Neuronal stem cell (in vitro differentiated cells): ENCODE data around the gene NCOA3.

Source experiments
- DNase-seq: peaks from one replicate; pipeline ENCODE4 v3.0.0-alpha.2; 2013; ENCODE audit warnings: low spot score
- H2AFZ ChIP-seq: one replicate; pipeline ENCODE4 v1.6.1; 2013; ENCODE audit warnings: mild to moderate bottlenecking, low read length, inconsistent platforms
- H2AK5ac ChIP-seq: 2 replicates; pipeline ENCODE4 v1.6.1; 2013; ENCODE audit warnings: low read depth, mild to moderate bottlenecking, inconsistent platforms, low read length, moderate library complexity, mixed read lengths
- H2BK120ac ChIP-seq: 2 replicates; pipeline ENCODE4 v1.6.1; 2013; ENCODE audit warnings: low read depth, mild to moderate bottlenecking, inconsistent platforms, low read length, moderate library complexity, mixed read lengths
- H2BK12ac ChIP-seq: one replicate; pipeline ENCODE4 v1.6.1; 2013; ENCODE audit warnings: low read length, inconsistent platforms
- H2BK15ac ChIP-seq: 2 replicates; pipeline ENCODE4 v1.6.1; 2013; ENCODE audit warnings: mild to moderate bottlenecking, low read length, inconsistent platforms, mixed read lengths
- H2BK5ac ChIP-seq: one replicate; pipeline ENCODE4 v1.6.1; 2013; ENCODE audit warnings: inconsistent platforms, mild to moderate bottlenecking, low read length, moderate library complexity
- H3K14ac ChIP-seq: one replicate; pipeline ENCODE4 v1.6.1; 2013; ENCODE audit warnings: low read length, inconsistent platforms
- H3K18ac ChIP-seq: 2 replicates; pipeline ENCODE4 v1.6.1; 2013; ENCODE audit warnings: low read length, inconsistent platforms
- H3K23ac ChIP-seq: 2 replicates; pipeline ENCODE4 v1.6.1; 2013; ENCODE audit warnings: low read depth, mild to moderate bottlenecking, mixed read lengths, low read length, inconsistent platforms; ENCODE audit not compliant: poor library complexity
- H3K27ac ChIP-seq: replicated peaks from 3 replicates; pipeline ENCODE4 v1.5.1; 2013; ENCODE audit warnings: low read length, inconsistent platforms
- H3K27me3 ChIP-seq, 3 experiments: 2 replicates each; pipeline ENCODE4 v1.6.1; 2013; ENCODE audit warnings: low read length in 3 of 3, mild to moderate bottlenecking in 2 of 3, inconsistent platforms in 1 of 3, low read depth in 1 of 3, mixed read lengths in 1 of 3, moderate library complexity in 1 of 3; ENCODE audit not compliant: control insufficient read depth in 3 of 3, insufficient read depth in 3 of 3
- H3K36me3 ChIP-seq, 2 donors: replicated peaks in 1 of 2; 2 replicates each; pipeline ENCODE4 v1.6.1; 2013; ENCODE audit warnings: low read length in 2 of 2; ENCODE audit not compliant: control insufficient read depth in 2 of 2, insufficient read depth in 2 of 2
- H3K4ac ChIP-seq: 2 replicates; pipeline ENCODE4 v1.6.1; 2013; ENCODE audit warnings: inconsistent platforms, mild to moderate bottlenecking, low read length, moderate library complexity
- H3K4me1 ChIP-seq, 2 donors: 1 replicate in 1 of 2; 2 replicates in 1 of 2; pipeline ENCODE4 v1.6.1; 2013; ENCODE audit warnings: low read length in 2 of 2, low read depth in 1 of 2; ENCODE audit not compliant: control insufficient read depth in 2 of 2, insufficient read depth in 1 of 2
- H3K4me2 ChIP-seq: one replicate; pipeline ENCODE4 v1.6.1; 2013; ENCODE audit warnings: mild to moderate bottlenecking, low read length, inconsistent platforms; ENCODE audit not compliant: insufficient read depth, poor library complexity, severe bottlenecking
- H3K4me3 ChIP-seq, 2 donors: 2 replicates each; pipeline ENCODE4 v1.5.1; 2013; ENCODE audit warnings: low read length in 2 of 2, mild to moderate bottlenecking in 2 of 2, inconsistent platforms in 1 of 2, moderate library complexity in 1 of 2
- H3K79me1 ChIP-seq: one replicate; pipeline ENCODE4 v1.6.1; 2013; ENCODE audit warnings: low read depth, mild to moderate bottlenecking, inconsistent platforms, low read length, moderate library complexity
- H3K9ac ChIP-seq: one replicate; pipeline ENCODE4 v1.6.1; 2013; ENCODE audit warnings: mild to moderate bottlenecking, low read depth, low read length, inconsistent platforms; ENCODE audit not compliant: poor library complexity
- H3K9me3 ChIP-seq, 2 donors: replicated peaks in 1 of 2; 2 replicates each; pipeline versions ENCODE3 to v1.6.1; 2013; ENCODE audit warnings: low read length in 2 of 2, mild to moderate bottlenecking in 2 of 2, inconsistent platforms in 1 of 2, low read depth in 1 of 2, mixed read lengths in 1 of 2, moderate library complexity in 1 of 2; ENCODE audit not compliant: control insufficient read depth in 2 of 2, insufficient read depth in 1 of 2
- H4K8ac ChIP-seq: one replicate; pipeline ENCODE4 v1.6.1; 2013; ENCODE audit warnings: low read depth, mild to moderate bottlenecking, inconsistent platforms, low read length, moderate library complexity
- H4K91ac ChIP-seq: one replicate; pipeline ENCODE4 v1.6.1; 2013; ENCODE audit warnings: low read length, low read depth, mild to moderate bottlenecking, inconsistent platforms; ENCODE audit not compliant: poor library complexity
- WGBS, 2 donors: extraction: QIAGEN DNeasy Blood & Tissue Kit; methylation state at CpG; one replicate each; pipeline ENCODE4 v1.1.7; 2013; ENCODE audit warnings: missing lambda C conversion rate in 2 of 2, mixed read lengths in 1 of 2; ENCODE audit not compliant: insufficient read length in 2 of 2, insufficient replicate concordance in 1 of 2; ENCODE audit errors: extremely low coverage in 2 of 2; 5-methylcytosine and 5-hydroxymethylcytosine counted together

Gene NCOA3

GRCh38 chr20:47558295-47559066 is 56.8 kb downstream of the NCOA3 start:
- Histone ChIP-seq H3K27me3 (no peaks in the 10 kb centered on the region), H3K9ac (no peak overlapping the region), H3K14ac (no peak overlapping the region), H4K91ac (no peak overlapping the region), H3K4me1 (peaks cover 3 to 32% of the 10 kb centered on the region in 2 donors), H2BK12ac (no peak overlapping the region), H3K4ac (no peak overlapping the region), H2BK15ac (no peak overlapping the region), H3K36me3 (no peaks in the 10 kb centered on the region), H3K4me3 (no peak overlapping the region), H3K27ac (no peak overlapping the region), H3K4me2 (no peak overlapping the region), H2AK5ac (no peak overlapping the region), H3K18ac (no peak overlapping the region), H3K9me3 (peaks cover 0 to 5% of the 10 kb centered on the region in 2 donors), H3K23ac (no peak overlapping the region), H4K8ac (no peak overlapping the region), H2AFZ (no peak overlapping the region), H2BK5ac (no peak overlapping the region), H2BK120ac (no peak overlapping the region), H3K79me1 (peaks cover 4% of the 10 kb centered on the region)
- no CpG with 5 or more reads among the region's 10 CpGs for WGBS, 2 donors
- DNase-seq, result no peak

GRCh38 chr20:47559141-47559540 is 57.5 kb downstream of the NCOA3 start:
- no peak overlapping the region for H2BK120ac ChIP-seq
- no peak overlapping the region for H3K9ac ChIP-seq
- H3K23ac ChIP-seq, result no peak overlapping the region
- H3K9me3 ChIP-seq, result peaks cover 0 to 5% of the 10 kb centered on the region in 2 donors
- no peak overlapping the region for H2BK5ac ChIP-seq
- no peak overlapping the region for H3K4ac ChIP-seq
- no peak overlapping the region for H2BK15ac ChIP-seq
- peaks cover 3 to 32% of the 10 kb centered on the region in 2 donors for H3K4me1 ChIP-seq
- H3K18ac ChIP-seq, result no peak overlapping the region
- no peaks in the 10 kb centered on the region for H3K27me3 ChIP-seq
- H2BK12ac ChIP-seq, result no peak overlapping the region
- no peaks in the 10 kb centered on the region for H3K36me3 ChIP-seq
- H3K27ac ChIP-seq, result no peak overlapping the region
- H3K4me3 ChIP-seq, result no peak overlapping the region
- no peak for DNase-seq
- H3K79me1 ChIP-seq, result peaks cover 4% of the 10 kb centered on the region
- H2AFZ ChIP-seq, result no peak overlapping the region
- no peak overlapping the region for H2AK5ac ChIP-seq
- no peak overlapping the region for H3K4me2 ChIP-seq
- no peak overlapping the region for H4K91ac ChIP-seq
- no peak overlapping the region for H4K8ac ChIP-seq
- H3K14ac ChIP-seq, result no peak overlapping the region

GRCh38 chr20:47561180-47561579 is 59.5 kb downstream of the NCOA3 start:
- H2AK5ac ChIP-seq, result no peak overlapping the region
- no peak overlapping the region for H3K23ac ChIP-seq
- H2AFZ ChIP-seq, result no peak overlapping the region
- no peak overlapping the region for H4K91ac ChIP-seq
- H2BK5ac ChIP-seq, result no peak overlapping the region
- no peaks in the 10 kb centered on the region for H3K36me3 ChIP-seq
- H3K9ac ChIP-seq, result no peak overlapping the region
- H3K4me1 ChIP-seq, result peaks cover 3 to 32% of the 10 kb centered on the region in 2 donors
- no peaks in the 10 kb centered on the region for H3K27me3 ChIP-seq
- no peak overlapping the region for H4K8ac ChIP-seq
- no CpG with 5 or more reads among the region's 3 CpGs for WGBS, 2 donors
- peaks cover 4% of the 10 kb centered on the region for H3K79me1 ChIP-seq
- H3K4me3 ChIP-seq, result no peak overlapping the region
- H2BK15ac ChIP-seq, result no peak overlapping the region
- H3K9me3 ChIP-seq, result no peaks in the 10 kb centered on the region
- H3K27ac ChIP-seq, result no peak overlapping the region
- H3K4ac ChIP-seq, result no peak overlapping the region
- DNase-seq, result no peak
- H3K14ac ChIP-seq, result no peak overlapping the region
- H2BK12ac ChIP-seq, result no peak overlapping the region
- H2BK120ac ChIP-seq, result no peak overlapping the region
- H3K4me2 ChIP-seq, result no peak overlapping the region
- no peak overlapping the region for H3K18ac ChIP-seq

GRCh38 chr20:47561603-47562583 is 60.2 kb downstream of the NCOA3 start:
- H3K4me3 ChIP-seq, result no peak overlapping the region

More at GRCh38 chr20:47561603-47562583, 60.2 kb downstream of the NCOA3 start:
- no peaks in the 10 kb centered on the region for H3K27me3 ChIP-seq
- no peak overlapping the region for H3K27ac ChIP-seq
- H2AFZ ChIP-seq, result no peak overlapping the region
- DNase-seq, result no peak
- no peaks in the 10 kb centered on the region for H3K36me3 ChIP-seq
- no peak overlapping the region for H2AK5ac ChIP-seq
- H3K9ac ChIP-seq, result no peak overlapping the region
- H4K8ac ChIP-seq, result no peak overlapping the region
- H2BK12ac ChIP-seq, result no peak overlapping the region
- no peak overlapping the region for H3K18ac ChIP-seq
- no CpG with 5 or more reads among the region's 4 CpGs for WGBS, 2 donors
- H2BK15ac ChIP-seq, result no peak overlapping the region
- no peak overlapping the region for H4K91ac ChIP-seq
- H2BK120ac ChIP-seq, result no peak overlapping the region
- no peak overlapping the region for H3K4ac ChIP-seq
- no peak overlapping the region for H2BK5ac ChIP-seq
- H3K4me2 ChIP-seq, result no peak overlapping the region
- peaks cover 3 to 25% of the 10 kb centered on the region in 2 donors for H3K4me1 ChIP-seq
- no peak overlapping the region for H3K23ac ChIP-seq
- H3K14ac ChIP-seq, result no peak overlapping the region
- peaks cover 4% of the 10 kb centered on the region for H3K79me1 ChIP-seq
- H3K9me3 ChIP-seq, result no peaks in the 10 kb centered on the region
